Upper lobe of left lung (tissue), 4 donors: Measurements from ENCODE around the gene NLGN1.

Source experiments
- EP300 ChIP-seq, 4 donors: sonication (generic); formaldehyde crosslinking; IDR thresholded peaks; one replicate each; pipeline ENCODE4 v1.5.1; 2017; ENCODE audit warnings: antibody characterized with exemption in 4 of 4, control low read depth in 2 of 4
- POLR2AphosphoS5 ChIP-seq, 2 donors: sonication (generic); formaldehyde crosslinking; IDR thresholded peaks; one replicate each; pipeline ENCODE4 v1.5.1; 2017; ENCODE audit warnings: antibody characterized with exemption in 2 of 2
- TF ChIP-seq, protein P1 (sequence below), 6 experiments: fragments of 450-650 bp in 4 of 6; fragments of 200-600 bp in 2 of 6; sonication (generic) in 2 of 6; IDR thresholded peaks; one replicate each; pipeline ENCODE4 v1.5.1; 2016 to 2019; ENCODE audit warnings: antibody characterized with exemption in 6 of 6

GRCh38 chr3:173410849-173411248 lies 13.3 kb downstream of the NLGN1 start:
- TF ChIP-seq, protein P1, sequence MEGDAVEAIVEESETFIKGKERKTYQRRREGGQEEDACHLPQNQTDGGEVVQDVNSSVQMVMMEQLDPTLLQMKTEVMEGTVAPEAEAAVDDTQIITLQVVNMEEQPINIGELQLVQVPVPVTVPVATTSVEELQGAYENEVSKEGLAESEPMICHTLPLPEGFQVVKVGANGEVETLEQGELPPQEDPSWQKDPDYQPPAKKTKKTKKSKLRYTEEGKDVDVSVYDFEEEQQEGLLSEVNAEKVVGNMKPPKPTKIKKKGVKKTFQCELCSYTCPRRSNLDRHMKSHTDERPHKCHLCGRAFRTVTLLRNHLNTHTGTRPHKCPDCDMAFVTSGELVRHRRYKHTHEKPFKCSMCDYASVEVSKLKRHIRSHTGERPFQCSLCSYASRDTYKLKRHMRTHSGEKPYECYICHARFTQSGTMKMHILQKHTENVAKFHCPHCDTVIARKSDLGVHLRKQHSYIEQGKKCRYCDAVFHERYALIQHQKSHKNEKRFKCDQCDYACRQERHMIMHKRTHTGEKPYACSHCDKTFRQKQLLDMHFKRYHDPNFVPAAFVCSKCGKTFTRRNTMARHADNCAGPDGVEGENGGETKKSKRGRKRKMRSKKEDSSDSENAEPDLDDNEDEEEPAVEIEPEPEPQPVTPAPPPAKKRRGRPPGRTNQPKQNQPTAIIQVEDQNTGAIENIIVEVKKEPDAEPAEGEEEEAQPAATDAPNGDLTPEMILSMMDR (IDR thresholded peaks at IDR 0.05), result no peak
- TF ChIP-seq EP300 (IDR thresholded peaks at IDR 0.05) (no peak), POLR2AphosphoS5 (IDR thresholded peaks at IDR 0.05) (no peak)
